Ovary (tissue), 3 donors: ENCODE results near the gene GUCY1B1.

ENCODE experiments used
- CTCF ChIP-seq, 3 donors: fragments of 450-650 bp in 2 of 3; fragments of 200-600 bp in 1 of 3; IDR thresholded peaks; one replicate each; pipeline versions ENCODE4 v1.5.1 to v1.8.0; 2016 to 2022; ENCODE audit warnings: antibody characterized with exemption in 3 of 3, mild to moderate bottlenecking in 1 of 3
- EP300 ChIP-seq: sonication (generic); formaldehyde crosslinking; IDR thresholded peaks from one replicate; pipeline ENCODE4 v1.6.1; 2017; ENCODE audit warnings: antibody characterized with exemption
- POLR2A ChIP-seq: fragments of 450-650 bp; IDR thresholded peaks from one replicate; pipeline ENCODE4 v1.6.1; 2017; ENCODE audit warnings: antibody characterized with exemption, mild to moderate bottlenecking, moderate library complexity
- donor health status: DM: no; HTN: no; CAD: no.

- TF ChIP-seq CTCF (IDR thresholded peaks at IDR 0.05): no peak
- TF ChIP-seq POLR2A: no peak
- no peak for TF ChIP-seq EP300
Measured at GRCh38 chr4:155741546-155741945, 17.3 kb upstream of the GUCY1B1 start.
